ENCODE results near the gene ASB8.
A peak's percentile ranks its signal among the peaks of the same experiment; 100 is the strongest.
"Not testable (repeated sequence)": the region's sequence is repeated elsewhere in the genome, so short reads cannot be mapped to it uniquely, and the experiment has no call there.

Gene ASB8

GRCh38 chr12:48142818-48143674 is 14.3 kb downstream of the ASB8 start:
- no peak for DNase-seq (ENCODE audit: low read depth in 2 of 2)

- DNase-seq (ENCODE audit: low read depth in 2 of 2), result no peak
Measured at GRCh38 chr12:48135027-48135426, 22.3 kb downstream of the ASB8 start.

GRCh38 chr12:48132826-48133225 is 24.5 kb downstream of the ASB8 start:
- DNase-seq (ENCODE audit: low read depth in 2 of 2), result no peak

DNA sequence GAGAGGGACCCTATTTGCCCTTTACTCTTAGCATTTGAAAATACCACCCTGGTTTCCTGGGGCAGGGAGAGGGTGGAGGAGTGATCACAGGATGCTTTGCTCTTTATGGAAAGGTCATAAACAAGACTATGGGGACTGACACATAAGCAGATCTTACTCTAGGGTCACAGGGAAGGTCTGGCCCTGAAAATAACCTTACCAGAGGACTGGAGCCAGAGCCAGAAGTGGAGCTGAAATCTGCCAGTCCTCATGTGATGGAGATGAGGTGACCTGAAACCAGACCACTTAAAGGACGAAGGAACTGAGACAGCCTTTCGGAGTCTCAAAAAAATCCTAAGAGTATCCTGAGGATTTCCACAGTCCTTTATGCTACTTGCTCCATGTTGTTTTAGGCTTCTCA is 25.8 kb downstream of the ASB8 start:
- no peak for DNase-seq (ENCODE audit: low read depth in 2 of 2)

DNA sequence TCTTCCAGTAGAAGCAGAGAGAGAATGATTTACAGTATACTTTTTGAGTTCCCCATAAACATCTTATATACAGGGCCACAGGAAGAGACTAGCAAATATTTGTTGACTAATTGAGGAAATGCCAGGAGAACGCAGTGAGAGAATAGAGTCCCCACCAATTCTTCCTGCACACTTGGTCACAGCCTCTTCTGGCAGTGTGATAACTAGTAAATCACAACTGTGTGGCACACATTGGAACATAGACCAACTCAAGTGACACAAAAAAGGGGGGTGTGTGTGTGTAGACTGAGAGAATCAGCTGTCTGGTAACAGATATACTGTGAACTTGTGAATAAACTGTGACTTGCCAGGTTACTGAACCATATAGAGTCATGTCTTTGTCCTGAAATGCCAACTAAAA is 27.9 kb downstream of the ASB8 start:
- DNase-seq (ENCODE audit: low read depth in 2 of 2), result no peak

DNA sequence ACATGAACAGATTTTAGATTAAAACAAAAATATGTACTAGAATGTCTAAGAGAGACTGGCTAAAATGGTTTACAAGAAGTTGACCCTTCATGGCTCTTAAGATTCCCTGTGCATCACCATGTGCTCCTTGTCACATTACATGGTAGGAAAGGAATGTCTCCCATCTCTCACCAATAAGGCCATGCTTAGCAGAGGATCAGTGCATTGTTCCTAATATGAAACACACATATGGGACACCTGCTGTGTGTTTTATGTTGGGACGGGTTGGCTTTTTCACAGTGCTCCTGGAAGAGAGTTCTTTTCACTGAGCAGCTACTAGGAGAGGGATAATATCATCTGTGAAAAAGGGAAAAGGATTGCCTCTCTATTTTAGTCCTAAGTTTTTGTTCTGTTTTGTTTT is 28.5 kb downstream of the ASB8 start:
- DNase-seq (ENCODE audit: low read depth in 2 of 2), result no peak

GRCh38 chr12:48126953-48127630 is 30.2 kb downstream of the ASB8 start:
- no peak for DNase-seq (ENCODE audit: low read depth in 2 of 2)

DNA sequence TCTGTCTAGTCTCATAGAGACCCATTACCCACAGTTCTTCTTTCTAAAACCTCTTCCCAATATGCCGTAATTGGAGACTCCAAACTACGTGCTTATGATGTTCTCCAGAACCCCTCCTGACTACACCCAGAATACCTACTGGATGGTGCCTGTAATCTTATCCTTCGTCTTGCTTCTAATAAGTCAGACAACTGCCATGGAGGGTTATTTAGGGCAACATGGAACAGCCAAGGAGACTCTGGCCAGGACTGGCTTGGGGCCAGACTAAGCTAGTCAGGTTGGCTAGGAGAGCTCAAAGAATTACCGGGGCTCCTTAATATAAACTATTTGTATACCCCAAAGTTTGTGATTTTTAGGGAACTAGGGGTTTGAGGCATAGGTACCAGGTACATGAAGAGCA is 31.3 kb downstream of the ASB8 start:
- no peak for DNase-seq (ENCODE audit: low read depth in 2 of 2)

GRCh38 chr12:48125542-48125941 is 31.8 kb downstream of the ASB8 start:
- DNase-seq (ENCODE audit: low read depth in 2 of 2), result not testable (repeated sequence)

DNA sequence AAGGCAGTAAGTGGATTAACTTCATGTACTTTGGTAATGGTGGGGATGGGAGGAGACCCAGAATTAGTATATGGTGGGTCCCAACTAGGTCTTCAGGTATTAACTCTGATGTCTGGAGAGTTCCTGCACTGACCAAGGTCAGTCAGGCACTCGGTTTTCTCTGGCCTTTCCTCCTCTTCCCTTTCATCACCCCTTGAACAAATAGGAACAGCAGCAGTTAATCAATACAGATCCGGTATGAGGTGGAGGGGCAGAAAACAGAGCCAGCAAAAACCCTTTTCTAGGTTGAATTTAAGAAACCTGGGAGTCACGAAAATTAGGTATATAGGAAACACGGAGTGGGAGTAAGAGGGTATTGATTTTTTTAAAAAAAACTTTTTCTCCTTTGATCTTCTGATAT is 34.1 kb downstream of the ASB8 start:
- DNase-seq (ENCODE audit: low read depth in 2 of 2), result no peak

- DNase-seq (ENCODE audit: low read depth in 2 of 2), result no peak
Measured at GRCh38 chr12:48122065-48122834, 35.1 kb downstream of the ASB8 start.

- DNase-seq (ENCODE audit: low read depth in 2 of 2), result no peak
Measured at GRCh38 chr12:48121522-48121921, 35.8 kb downstream of the ASB8 start.

GRCh38 chr12:48119834-48120195 is 37.5 kb downstream of the ASB8 start:
- no peak for DNase-seq (ENCODE audit: low read depth in 2 of 2)

- peak; percentile 54 to 79 for DNase-seq (ENCODE audit: low read depth in 2 of 2)
Measured at GRCh38 chr12:48119078-48119833, 38.1 kb downstream of the ASB8 start, which contains the start of gene PFKM. PFKM (plus strand) TSS chr12:48119364; CDS start chr12:48122775, 3,411 bp downstream.

GRCh38 chr12:48118284-48118871 is 38.9 kb downstream of the ASB8 start:
- no peak for DNase-seq (ENCODE audit: low read depth in 2 of 2)

- DNase-seq (ENCODE audit: low read depth in 2 of 2), result no peak
Measured at GRCh38 chr12:48115957-48116356, 41.4 kb downstream of the ASB8 start.

DNA sequence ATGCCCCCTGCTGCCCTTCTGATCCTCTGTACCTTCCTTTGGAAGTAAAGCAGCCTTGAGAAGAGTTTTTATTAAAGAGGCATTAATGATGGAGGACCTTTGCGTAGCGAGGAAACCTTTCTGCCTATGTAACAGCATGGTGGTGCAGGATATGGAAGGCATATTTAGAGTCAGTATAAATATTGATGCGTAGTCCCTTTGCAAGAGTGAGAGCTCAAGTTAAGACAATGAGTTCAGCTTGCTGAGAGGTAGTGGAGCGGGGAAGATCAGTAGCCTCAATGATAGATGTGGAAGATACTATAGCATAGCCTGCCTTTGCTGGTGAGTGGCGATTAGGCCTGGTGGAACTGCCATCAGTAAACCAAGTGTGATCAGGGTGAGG is 46.0 kb downstream of the ASB8 start:
- not testable (repeated sequence) for DNase-seq (ENCODE audit: low read depth in 2 of 2)

- DNase-seq (ENCODE audit: low read depth in 2 of 2), result no peak
Measured at GRCh38 chr12:48110691-48111311, 46.5 kb downstream of the ASB8 start.

- no peak for DNase-seq (ENCODE audit: low read depth in 2 of 2)
Measured at GRCh38 chr12:48109424-48109823, 47.9 kb downstream of the ASB8 start.

- no peak for DNase-seq (ENCODE audit: low read depth in 2 of 2)
Measured at GRCh38 chr12:48106681-48107613, 50.4 kb downstream of the ASB8 start.
